Measurements from ENCODE around the gene CHCHD3.

The CHCHD3 gene

DNA sequence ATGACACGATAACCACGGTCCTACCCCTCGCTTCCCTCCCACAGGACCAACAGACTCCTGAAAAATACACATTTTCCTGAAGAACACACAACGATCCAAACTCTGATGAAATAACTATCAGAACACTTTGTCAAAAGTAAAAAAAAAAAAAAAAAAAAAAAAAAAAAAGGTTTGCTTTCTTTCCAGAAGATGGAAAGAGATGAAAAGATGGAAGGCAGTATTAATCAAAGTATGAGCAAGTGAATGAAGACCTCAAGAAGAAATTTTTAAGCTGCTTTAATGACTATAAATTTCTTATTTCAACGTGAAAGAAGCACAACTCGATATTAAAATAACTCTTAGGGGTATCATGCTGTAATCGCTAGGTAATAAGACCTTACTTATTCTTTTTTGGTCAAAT is 202.3 kb downstream of the CHCHD3 start:
- no peak overlapping the region for H3K4me3 ChIP-seq (ENCODE audit: low read depth, low read length)
- no peak for DNase-seq (ENCODE audit: low read depth)
- no peak for TF ChIP-seq CTCF (conservative IDR thresholded peaks at IDR 0.05; ENCODE audit: low read depth, low read length)

DNA sequence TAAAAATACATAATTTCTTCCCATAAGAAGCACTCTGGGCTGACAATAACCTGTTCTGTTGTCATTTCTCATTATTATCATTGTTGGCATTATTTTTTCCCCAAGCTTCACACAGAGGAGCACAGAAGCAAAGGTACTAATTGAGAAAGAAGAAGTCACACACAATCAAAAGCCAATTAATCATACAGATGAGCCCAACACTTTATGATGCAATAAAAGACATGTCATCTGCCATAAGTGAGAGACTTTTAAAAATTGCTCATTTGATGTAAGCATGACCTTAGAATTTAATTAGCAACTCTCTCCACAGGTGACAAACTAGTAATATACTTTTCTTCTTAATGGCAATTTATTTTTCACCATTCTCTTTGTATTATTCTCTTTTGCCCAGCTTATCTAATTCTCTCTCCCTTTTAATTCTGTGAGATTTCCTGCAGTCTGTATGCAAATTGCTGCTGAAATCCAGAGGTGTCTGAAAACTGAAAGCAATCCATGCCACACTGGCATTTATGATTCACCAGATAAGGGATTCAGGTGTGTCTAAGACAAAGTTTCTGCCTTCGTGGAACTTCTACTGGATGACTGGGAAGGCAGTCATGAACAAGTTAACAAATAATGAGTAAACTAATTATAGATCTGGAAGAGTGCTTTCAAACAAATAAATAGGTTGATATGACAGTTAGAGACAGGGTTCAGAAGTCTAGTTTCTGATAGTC is 203.5 kb downstream of the CHCHD3 start:
- TF ChIP-seq CTCF (conservative IDR thresholded peaks at IDR 0.05; ENCODE audit: low read depth, low read length): no peak
- DNase-seq (ENCODE audit: low read depth): no peak

DNA sequence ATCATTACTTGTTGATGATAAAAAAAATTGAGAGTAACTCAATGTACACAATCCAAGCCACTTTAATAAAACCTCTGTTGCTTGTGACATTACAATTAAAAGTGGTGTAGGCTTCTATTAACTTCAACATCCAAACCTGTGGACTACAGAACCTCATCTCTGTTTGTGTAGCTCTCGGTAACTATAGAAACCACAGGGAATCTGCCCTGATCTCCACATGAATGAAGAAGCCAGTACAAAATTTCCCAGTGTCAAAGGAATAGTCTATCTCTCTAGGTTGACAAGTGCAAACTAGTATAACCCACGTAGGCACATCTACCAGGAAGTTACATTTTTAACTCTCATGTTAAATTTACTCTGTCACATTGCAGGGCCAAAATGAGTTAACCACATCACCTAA is 204.3 kb downstream of the CHCHD3 start:
- no peak overlapping the region for H3K4me3 ChIP-seq (ENCODE audit: low read depth, low read length)
- DNase-seq (ENCODE audit: low read depth): no peak
- no peak for TF ChIP-seq CTCF (conservative IDR thresholded peaks at IDR 0.05; ENCODE audit: low read depth, low read length)

More for the DNA sequence above, 203.5 kb downstream of the CHCHD3 start:
- no peak overlapping the region for H3K4me3 ChIP-seq (ENCODE audit: low read depth, low read length)

GRCh38 chr7:132876576-132876975 is 205.3 kb downstream of the CHCHD3 start:
- no peak for TF ChIP-seq CTCF (conservative IDR thresholded peaks at IDR 0.05; ENCODE audit: low read depth, low read length)
- H3K4me3 ChIP-seq (ENCODE audit: low read depth, low read length): no peak overlapping the region
- DNase-seq (ENCODE audit: low read depth): no peak

DNA sequence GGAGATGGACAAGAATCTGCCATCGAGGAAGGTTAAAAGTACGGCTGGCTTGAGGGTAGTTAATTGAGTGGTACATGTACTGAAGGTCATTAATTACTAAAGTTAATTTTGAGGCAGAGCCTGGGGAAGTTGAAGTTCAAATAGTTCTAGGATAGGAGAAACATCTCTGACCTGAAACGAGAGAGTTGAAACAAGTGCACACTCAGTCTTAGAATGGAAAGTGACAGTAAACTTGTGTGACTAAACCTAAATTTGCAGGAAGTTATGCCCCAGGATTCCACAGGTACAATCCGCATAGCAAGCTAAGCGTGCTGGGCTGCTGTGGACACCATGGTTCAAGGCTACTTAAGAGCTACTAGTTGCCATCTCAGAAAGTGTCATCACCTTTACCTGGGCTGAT is 209.9 kb downstream of the CHCHD3 start:
- TF ChIP-seq CTCF (conservative IDR thresholded peaks at IDR 0.05; ENCODE audit: low read depth, low read length): no peak
- no peak overlapping the region for H3K4me3 ChIP-seq (ENCODE audit: low read depth, low read length)
- no peak for DNase-seq (ENCODE audit: low read depth)

- DNase-seq (ENCODE audit: low read depth): no peak
- no peak for TF ChIP-seq CTCF (conservative IDR thresholded peaks at IDR 0.05; ENCODE audit: low read depth, low read length)
Observed at GRCh38 chr7:132871419-132871818, 210.5 kb downstream of the CHCHD3 start.

DNA sequence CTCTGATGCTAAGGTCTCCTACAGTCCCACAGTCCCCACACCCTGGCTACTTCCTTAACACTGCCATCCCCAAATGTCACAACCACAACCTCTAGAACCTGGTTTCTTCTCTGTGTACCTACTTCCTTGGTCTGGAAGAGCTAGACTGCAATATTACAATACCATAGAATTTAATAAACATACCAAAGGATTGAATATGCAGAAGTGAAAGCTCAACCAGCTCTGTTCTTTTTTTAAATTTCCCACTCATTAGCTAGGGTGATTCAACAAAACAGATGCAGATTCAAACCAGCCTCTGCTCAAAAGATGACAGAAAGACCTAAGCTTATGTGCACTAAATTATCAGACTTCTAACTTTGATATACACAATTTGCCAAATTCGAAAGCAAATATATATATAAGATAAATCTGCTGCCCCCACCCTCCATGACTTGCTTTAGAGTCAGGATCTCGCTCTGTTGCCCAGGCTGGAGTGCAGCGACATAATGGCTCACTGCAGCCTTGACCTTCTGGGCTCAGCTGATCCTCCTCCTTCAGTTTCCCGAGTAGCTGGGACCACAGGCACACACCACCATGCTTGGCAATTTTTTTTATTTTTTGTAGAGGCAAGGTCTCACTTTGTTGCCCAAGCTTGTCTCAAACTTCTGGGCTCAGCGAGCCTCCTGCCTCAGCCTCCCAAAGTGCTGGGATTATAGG is 212.6 kb downstream of the CHCHD3 start:
- no peak for DNase-seq (ENCODE audit: low read depth)
- H3K4me3 ChIP-seq (ENCODE audit: low read depth, low read length): no peak overlapping the region
- TF ChIP-seq CTCF (conservative IDR thresholded peaks at IDR 0.05; ENCODE audit: low read depth, low read length): no peak

More at GRCh38 chr7:132871419-132871818, 210.5 kb downstream of the CHCHD3 start:
- no peak overlapping the region for H3K4me3 ChIP-seq (ENCODE audit: low read depth, low read length)
